DND-41 (cell line): ENCODE results near the gene SLC2A1.

Experiments used
- ATAC-seq: fragments of 200-7000 bp; cut with Tn5 transposase; 3 replicates; pipeline ENCODE4 v1.9.1; 2021; ENCODE audit warnings: low read depth; ENCODE audit not compliant: insufficient read depth
- DNase-seq: peaks from one replicate; pipeline ENCODE4 v3.0.0-alpha.2; 2020
- H2AFZ ChIP-seq: 2 replicates; pipeline ENCODE4 v1.6.0; 2012; ENCODE audit warnings: low read depth, low read length
- H3K27ac ChIP-seq: 2 replicates; pipeline ENCODE4 v1.5.1; 2012; ENCODE audit warnings: low read length, inconsistent platforms
- H3K27me3 ChIP-seq: fragments of 200-600 bp; sonication (generic); 2 replicates; pipeline ENCODE4 v1.6.0; 2012; ENCODE audit warnings: low read length, mild to moderate bottlenecking, inconsistent platforms; ENCODE audit not compliant: insufficient read depth, poor library complexity
- H3K36me3 ChIP-seq: 2 replicates; pipeline ENCODE4 v1.5.1; 2012; ENCODE audit warnings: low read length, inconsistent platforms; ENCODE audit not compliant: insufficient read depth
- H3K4me1 ChIP-seq: 2 replicates; pipeline ENCODE4 v1.5.1; 2012; ENCODE audit warnings: mild to moderate bottlenecking, low read length; ENCODE audit not compliant: insufficient read depth
- H3K4me2 ChIP-seq: 2 replicates; pipeline ENCODE4 v1.6.0; 2012; ENCODE audit warnings: mild to moderate bottlenecking, moderate library complexity, low read length, inconsistent platforms; ENCODE audit not compliant: insufficient read depth
- H3K4me3 ChIP-seq, 2 experiments: fragments of 200-600 bp in 1 of 2; shearing (Covaris generic) in 1 of 2; 2 replicates each; pipeline ENCODE4 v1.5.1; 2012 to 2016; ENCODE audit warnings: inconsistent platforms in 2 of 2, low read length in 2 of 2, mild to moderate bottlenecking in 2 of 2, low read depth in 1 of 2, moderate library complexity in 1 of 2
- H3K79me2 ChIP-seq: 2 replicates; pipeline ENCODE4 v1.6.0; 2012; ENCODE audit warnings: low read length, inconsistent platforms; ENCODE audit not compliant: insufficient read depth
- H3K9ac ChIP-seq: 2 replicates; pipeline ENCODE4 v1.6.0; 2012; ENCODE audit warnings: low read depth, mild to moderate bottlenecking, inconsistent platforms, low read length, moderate library complexity
- H3K9me3 ChIP-seq: 2 replicates; pipeline ENCODE4 v1.5.1; 2012; ENCODE audit warnings: low read length, moderate library complexity, mild to moderate bottlenecking, inconsistent platforms; ENCODE audit not compliant: insufficient read depth, severe bottlenecking
- H4K20me1 ChIP-seq: 2 replicates; pipeline ENCODE4 v1.6.0; 2012; ENCODE audit warnings: low read length; ENCODE audit not compliant: insufficient read depth
- CTCF ChIP-seq: IDR thresholded peaks from 2 replicates; pipeline ENCODE4 v1.5.1; 2012; ENCODE audit warnings: borderline replicate concordance, low read length, moderate library complexity, mild to moderate bottlenecking; ENCODE audit not compliant: poor library complexity, severe bottlenecking; ENCODE audit errors: extremely low read depth
- EZH2 ChIP-seq: IDR thresholded peaks from 3 replicates; pipeline ENCODE4 v1.6.1; 2012; ENCODE audit warnings: borderline replicate concordance, low read depth, mild to moderate bottlenecking, moderate library complexity, low read length, inconsistent platforms; ENCODE audit not compliant: severe bottlenecking

Gene SLC2A1

GRCh38 chr1:42957880-42958487, 684 bp downstream of the SLC2A1 start:
- Histone ChIP-seq H3K27me3 (peaks cover 30% of the 10 kb centered on the region), H3K36me3 (peaks cover 45% of the 10 kb centered on the region), H3K9me3 (no peaks in the 10 kb centered on the region), H3K27ac (peak overlapping the region; percentile 83), H4K20me1 (peaks cover 48% of the 10 kb centered on the region), H3K4me2 (peak overlapping the region; percentile 69), H3K9ac (peak overlapping the region; percentile 92), H3K4me1 (peaks cover 49% of the 10 kb centered on the region), H3K79me2 (peaks cover 63% of the 10 kb centered on the region), H2AFZ (peak overlapping the region; percentile 80; the same call in 1 of the 2 replicates), H3K4me3 (peak overlapping the region; percentile 54 to 93)
- DNase-seq (peak; percentile 74), ATAC-seq (peak; percentile 68)
- TF ChIP-seq EZH2 (no peak), CTCF (peak; percentile 3)

DNA sequence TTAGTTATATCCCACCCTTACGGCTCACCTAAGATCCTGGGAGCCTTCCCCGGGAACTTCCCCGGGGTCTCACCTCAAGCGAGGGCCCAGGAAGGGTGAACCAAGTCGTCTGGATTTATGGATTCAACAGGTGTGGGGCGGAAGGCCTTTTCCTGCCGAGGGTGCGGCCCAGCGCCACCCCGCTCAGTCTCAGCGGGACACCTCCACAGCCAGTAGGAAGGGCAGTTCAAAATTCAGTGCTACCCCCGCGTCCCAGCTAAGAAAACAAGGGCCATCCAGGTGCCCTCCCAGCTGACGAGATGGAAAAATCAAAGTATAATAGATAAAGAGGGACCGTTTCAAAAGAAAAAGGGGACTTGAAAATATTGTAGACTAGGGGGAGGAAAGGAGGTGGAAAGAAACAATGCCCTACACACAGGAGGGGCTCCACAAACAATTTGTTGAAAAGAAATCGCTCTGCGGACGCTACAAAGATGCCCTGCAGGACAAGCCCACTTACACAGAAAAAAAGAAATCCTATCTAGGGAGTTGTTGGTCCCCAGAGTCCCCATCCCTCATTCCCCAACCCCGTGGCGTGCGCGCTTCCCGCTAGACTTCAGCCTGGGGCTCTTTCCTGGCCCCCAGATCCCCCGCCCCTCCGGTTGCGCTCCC, 1.3 kb downstream of the SLC2A1 start:
- Histone ChIP-seq H3K9me3 (no peaks in the 10 kb centered on the region), H3K4me3 (peak overlapping the region; percentile 54 to 93), H3K79me2 (peaks cover 69% of the 10 kb centered on the region), H3K4me2 (peak overlapping the region; percentile 69), H3K36me3 (peaks cover 52% of the 10 kb centered on the region), H3K9ac (peak overlapping the region; percentile 92), H3K27ac (peak overlapping the region; percentile 60), H4K20me1 (peaks cover 55% of the 10 kb centered on the region), H3K4me1 (peaks cover 55% of the 10 kb centered on the region), H3K27me3 (peaks cover 26% of the 10 kb centered on the region), H2AFZ (peak overlapping the region; percentile 34; the same call in 1 of the 2 replicates)
- no peak for TF ChIP-seq CTCF
- no peak for TF ChIP-seq EZH2
- ATAC-seq, result no peak
- peak; percentile 20 for DNase-seq

GRCh38 chr1:42956739-42957138, 1.9 kb downstream of the SLC2A1 start:
- H3K4me2 ChIP-seq, result peak overlapping the region; percentile 69
- ATAC-seq, result no peak
- H3K27ac ChIP-seq, result peak overlapping the region; percentile 60; the same call in 1 of the 2 replicates
- H2AFZ ChIP-seq, result no peak overlapping the region
- DNase-seq, result no peak
- peak overlapping the region; percentile 54 to 93 for H3K4me3 ChIP-seq
- no peaks in the 10 kb centered on the region for H3K9me3 ChIP-seq
- H3K4me1 ChIP-seq, result peaks cover 57% of the 10 kb centered on the region
- TF ChIP-seq EZH2 (no peak), CTCF (no peak)
- H3K9ac ChIP-seq, result peak overlapping the region; percentile 92
- peaks cover 58% of the 10 kb centered on the region for H3K36me3 ChIP-seq
- peaks cover 19% of the 10 kb centered on the region for H3K27me3 ChIP-seq
- peaks cover 75% of the 10 kb centered on the region for H3K79me2 ChIP-seq
- H4K20me1 ChIP-seq, result peaks cover 61% of the 10 kb centered on the region
